IPS DF 6.9 (cell line): ENCODE measurements around the gene SLC12A6.

Experiments
- DNase-seq: peaks from one replicate; pipeline ENCODE4 v3.0.0-alpha.2; 2013; ENCODE audit warnings: low read depth, low spot score
- H3K27ac ChIP-seq: one replicate; pipeline ENCODE4 v1.5.1; 2013; ENCODE audit warnings: low read length, control low read depth
- H3K27me3 ChIP-seq: 2 replicates; pipeline ENCODE4 v1.6.1; 2013; ENCODE audit warnings: mild to moderate bottlenecking, low read length; ENCODE audit not compliant: control insufficient read depth, insufficient read depth
- H3K36me3 ChIP-seq: 2 replicates; pipeline ENCODE4 v1.6.1; 2013; ENCODE audit warnings: low read length; ENCODE audit not compliant: control insufficient read depth, insufficient read depth
- H3K4me1 ChIP-seq: 2 replicates; pipeline ENCODE4 v1.6.1; 2013; ENCODE audit warnings: low read length; ENCODE audit not compliant: control insufficient read depth, insufficient read depth
- H3K4me3 ChIP-seq: 2 replicates; pipeline ENCODE4 v1.5.1; 2013; ENCODE audit warnings: mild to moderate bottlenecking, low read length
- H3K9me3 ChIP-seq: 2 replicates; pipeline ENCODE4 v1.6.1; 2013; ENCODE audit warnings: low read length, inconsistent platforms; ENCODE audit not compliant: control insufficient read depth, insufficient read depth
- WGBS: extraction: QIAGEN DNeasy Blood & Tissue Kit; methylation state at CpG from one replicate; pipeline ENCODE4 v1.1.7; 2013; ENCODE audit warnings: mixed read lengths, missing lambda C conversion rate; ENCODE audit not compliant: insufficient read length, insufficient coverage; 5-methylcytosine and 5-hydroxymethylcytosine counted together

SLC12A6 gene

GRCh38 chr15:34240537-34240936 is 97.0 kb downstream of the SLC12A6 start:
- H3K27ac ChIP-seq = no peak overlapping the region
- no peak for DNase-seq
- WGBS = no CpG with 5 or more reads among the region's 3 CpGs
- H3K9me3 ChIP-seq = no peaks in the 10 kb centered on the region
- peaks cover 3% of the 10 kb centered on the region; the same call in 1 of the 2 replicates for H3K36me3 ChIP-seq
- H3K4me1 ChIP-seq = no peaks in the 10 kb centered on the region; the same call in 1 of the 2 replicates
- H3K4me3 ChIP-seq = no peak overlapping the region
- H3K27me3 ChIP-seq = no peaks in the 10 kb centered on the region

- H3K27me3 ChIP-seq = no peaks in the 10 kb centered on the region
- no peaks in the 10 kb centered on the region; the same call in 1 of the 2 replicates for H3K4me1 ChIP-seq
- no peak for DNase-seq
- no peak overlapping the region for H3K27ac ChIP-seq
- WGBS = no CpG with 5 or more reads among the region's 4 CpGs
- no peaks in the 10 kb centered on the region for H3K9me3 ChIP-seq
- peaks cover 3% of the 10 kb centered on the region; the same call in 1 of the 2 replicates for H3K36me3 ChIP-seq
- no peak overlapping the region for H3K4me3 ChIP-seq
Measured at GRCh38 chr15:34239151-34239808, 98.3 kb downstream of the SLC12A6 start.

- H3K9me3 ChIP-seq = no peaks in the 10 kb centered on the region
- no peak for DNase-seq
- H3K36me3 ChIP-seq = peaks cover 3% of the 10 kb centered on the region; the same call in 1 of the 2 replicates
- H3K4me3 ChIP-seq = no peak overlapping the region
- H3K27me3 ChIP-seq = no peaks in the 10 kb centered on the region; the same call in 1 of the 2 replicates
- H3K4me1 ChIP-seq = no peaks in the 10 kb centered on the region
- H3K27ac ChIP-seq = no peak overlapping the region
- WGBS = no CpG with 5 or more reads among the region's 6 CpGs
Measured at GRCh38 chr15:34233614-34234013, 104.0 kb downstream of the SLC12A6 start.

- H3K27me3 ChIP-seq = no peaks in the 10 kb centered on the region
- no peak overlapping the region for H3K27ac ChIP-seq
- WGBS = no CpG with 5 or more reads among the region's 24 CpGs
- H3K4me3 ChIP-seq = peak overlapping the region; percentile 98; the same call in 1 of the 2 replicates
- no peaks in the 10 kb centered on the region; the same call in 1 of the 2 replicates for H3K4me1 ChIP-seq
- no peak for DNase-seq
- H3K36me3 ChIP-seq = peaks cover 8% of the 10 kb centered on the region; the same call in 1 of the 2 replicates
- no peaks in the 10 kb centered on the region for H3K9me3 ChIP-seq
Measured at GRCh38 chr15:34223904-34224596, 113.5 kb downstream of the SLC12A6 start.

GRCh38 chr15:34217587-34218225 is 119.9 kb downstream of the SLC12A6 start:
- no CpG with 5 or more reads among the region's 7 CpGs for WGBS
- no peak for DNase-seq
- no peak overlapping the region for H3K27ac ChIP-seq

GRCh38 chr15:34216527-34217270 is 120.9 kb downstream of the SLC12A6 start:
- DNase-seq = no peak
- H3K36me3 ChIP-seq = no peaks in the 10 kb centered on the region
- H3K4me3 ChIP-seq = no peak overlapping the region
- H3K9me3 ChIP-seq = no peaks in the 10 kb centered on the region
- no peak overlapping the region for H3K27ac ChIP-seq
- H3K27me3 ChIP-seq = no peaks in the 10 kb centered on the region; the same call in 1 of the 2 replicates
- H3K4me1 ChIP-seq = peaks cover 6% of the 10 kb centered on the region

More at GRCh38 chr15:34217587-34218225, 119.9 kb downstream of the SLC12A6 start:
- no peak overlapping the region for H3K4me3 ChIP-seq
- no peaks in the 10 kb centered on the region for H3K27me3 ChIP-seq
- peaks cover 1% of the 10 kb centered on the region; the same call in 1 of the 2 replicates for H3K4me1 ChIP-seq
- H3K36me3 ChIP-seq = no peaks in the 10 kb centered on the region
- H3K9me3 ChIP-seq = no peaks in the 10 kb centered on the region

GRCh38 chr15:34214135-34214534 is 123.4 kb downstream of the SLC12A6 start:
- Histone ChIP-seq H3K27me3 (no peaks in the 10 kb centered on the region; the same call in 1 of the 2 replicates), H3K4me3 (no peak overlapping the region), H3K27ac (peak overlapping the region; percentile 29), H3K9me3 (no peaks in the 10 kb centered on the region), H3K36me3 (no peaks in the 10 kb centered on the region), H3K4me1 (peaks cover 6% of the 10 kb centered on the region)
- no CpG with 5 or more reads among the region's 3 CpGs for WGBS
- DNase-seq = peak; percentile 58

GRCh38 chr15:34213690-34214089 is 123.9 kb downstream of the SLC12A6 start:
- Histone ChIP-seq H3K4me3 (no peak overlapping the region), H3K36me3 (no peaks in the 10 kb centered on the region), H3K27ac (no peak overlapping the region), H3K9me3 (no peaks in the 10 kb centered on the region), H3K27me3 (no peaks in the 10 kb centered on the region; the same call in 1 of the 2 replicates), H3K4me1 (peaks cover 6% of the 10 kb centered on the region)
- no CpG with 5 or more reads among the region's 4 CpGs for WGBS
- DNase-seq = no peak

GRCh38 chr15:34209421-34210282 is 127.9 kb downstream of the SLC12A6 start, which contains the start of gene KATNBL1:
Gene KATNBL1 (minus strand): TSS chr15:34210096. CDS start chr15:34163676, 46,420 bp downstream.
- DNase-seq = peak; percentile 91
- H3K27me3 ChIP-seq = no peaks in the 10 kb centered on the region; the same call in 1 of the 2 replicates
- no peak within 1 kb of the TSS for H3K27ac ChIP-seq
- WGBS = no CpG with 5 or more reads among the region's 81 CpGs
- H3K9me3 ChIP-seq = no peaks in the 10 kb centered on the region
- H3K36me3 ChIP-seq = no peaks in the 10 kb centered on the region
- H3K4me3 ChIP-seq = peak within 1 kb of the TSS; percentile 71; the same call in 1 of the 2 replicates
- peaks cover 4% of the 10 kb centered on the region for H3K4me1 ChIP-seq
